ENCODE measurements around the gene COG3. TPM values are rescaled to one million over a fixed set of nuclear protein-coding genes. Genes with fewer than 3 reads are reported as not detected.

Gene COG3
- total and polyA plus RNA-seq, 7 donors: 22.9 to 30.7 (median 28.0) TPM

DNA sequence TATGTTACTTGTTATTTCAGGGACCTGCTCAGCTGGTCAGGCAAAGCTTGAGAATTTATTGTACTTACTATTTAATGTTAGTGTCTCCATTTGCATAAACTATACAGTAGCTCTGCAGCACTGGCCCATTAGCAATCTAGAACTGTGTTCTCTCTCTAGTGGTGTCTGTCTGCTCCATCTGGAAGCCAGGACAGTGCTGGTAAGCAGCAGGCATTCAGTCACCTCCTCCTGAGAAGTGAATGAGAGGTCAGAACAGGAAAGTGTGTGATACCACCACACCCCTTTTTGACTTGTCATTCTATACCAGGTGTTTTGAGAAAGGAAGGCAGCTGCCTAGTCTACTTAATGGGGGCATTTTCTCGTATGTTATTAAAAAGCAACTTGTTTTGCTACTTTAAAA is 3.9 kb downstream of the COG3 start:
- intact Hi-C loops (cut with DNase I): no loop called here
- no peak for DNase-seq
- H3K4me1 ChIP-seq: peaks cover 0 to 42% (median 28%) of the 10 kb centered on the region in 4 donors

DNA sequence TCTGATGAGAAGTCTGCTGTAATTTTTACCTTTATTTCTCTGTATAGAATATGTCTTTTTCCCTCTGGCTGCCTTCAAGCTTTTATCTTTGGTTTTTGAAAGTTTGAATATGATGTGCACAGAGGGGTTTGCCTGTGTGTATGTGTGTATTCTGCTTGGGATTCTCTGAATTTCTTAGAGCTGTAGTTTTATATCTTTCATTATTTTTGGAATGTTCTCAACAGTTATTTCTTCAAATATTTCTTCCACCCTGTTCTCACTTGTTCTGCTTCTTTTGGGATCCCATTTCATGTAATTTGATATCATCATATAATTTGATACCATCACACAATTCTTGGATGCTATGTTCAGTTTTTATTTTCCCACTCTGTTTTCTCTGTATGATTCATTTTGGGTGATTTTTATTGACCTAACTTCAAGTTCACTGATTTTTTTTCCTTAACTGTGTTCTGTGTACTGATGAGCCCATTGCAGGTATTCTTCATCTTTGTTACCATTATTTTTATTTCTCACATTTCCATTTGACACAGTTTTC is 7.5 kb downstream of the COG3 start:
- Histone ChIP-seq H3K27me3 (no peaks in the 10 kb centered on the region), H3K36me3 (peaks cover 0 to 12% (median 0%) of the 10 kb centered on the region in 4 donors), H3K9me3 (no peaks in the 10 kb centered on the region), H3K4me1 (peaks cover 0 to 19% (median 7%) of the 10 kb centered on the region in 4 donors), H3K4me3 (no peak overlapping the region), H3K27ac (no peak overlapping the region)
- no peak for DNase-seq
- no peak for TF ChIP-seq POLR2AphosphoS5 (IDR thresholded peaks at IDR 0.05)
- TF ChIP-seq POLR2A (IDR thresholded peaks at IDR 0.05): no peak
- TF ChIP-seq EP300 (IDR thresholded peaks at IDR 0.05): no peak
- TF ChIP-seq, protein P1, sequence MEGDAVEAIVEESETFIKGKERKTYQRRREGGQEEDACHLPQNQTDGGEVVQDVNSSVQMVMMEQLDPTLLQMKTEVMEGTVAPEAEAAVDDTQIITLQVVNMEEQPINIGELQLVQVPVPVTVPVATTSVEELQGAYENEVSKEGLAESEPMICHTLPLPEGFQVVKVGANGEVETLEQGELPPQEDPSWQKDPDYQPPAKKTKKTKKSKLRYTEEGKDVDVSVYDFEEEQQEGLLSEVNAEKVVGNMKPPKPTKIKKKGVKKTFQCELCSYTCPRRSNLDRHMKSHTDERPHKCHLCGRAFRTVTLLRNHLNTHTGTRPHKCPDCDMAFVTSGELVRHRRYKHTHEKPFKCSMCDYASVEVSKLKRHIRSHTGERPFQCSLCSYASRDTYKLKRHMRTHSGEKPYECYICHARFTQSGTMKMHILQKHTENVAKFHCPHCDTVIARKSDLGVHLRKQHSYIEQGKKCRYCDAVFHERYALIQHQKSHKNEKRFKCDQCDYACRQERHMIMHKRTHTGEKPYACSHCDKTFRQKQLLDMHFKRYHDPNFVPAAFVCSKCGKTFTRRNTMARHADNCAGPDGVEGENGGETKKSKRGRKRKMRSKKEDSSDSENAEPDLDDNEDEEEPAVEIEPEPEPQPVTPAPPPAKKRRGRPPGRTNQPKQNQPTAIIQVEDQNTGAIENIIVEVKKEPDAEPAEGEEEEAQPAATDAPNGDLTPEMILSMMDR (IDR thresholded peaks at IDR 0.05): no peak
- intact Hi-C loops (cut with DNase I): no loop called here

More for the DNA sequence above, 3.9 kb downstream of the COG3 start:
- Histone ChIP-seq H3K9me3 (no peaks in the 10 kb centered on the region), H3K27ac (no peak overlapping the region), H3K4me3 (no peak overlapping the region), H3K36me3 (no peaks in the 10 kb centered on the region), H3K27me3 (no peaks in the 10 kb centered on the region)
- TF ChIP-seq POLR2A (IDR thresholded peaks at IDR 0.05): no peak
- TF ChIP-seq EP300 (IDR thresholded peaks at IDR 0.05): no peak
- no peak for TF ChIP-seq POLR2AphosphoS5 (IDR thresholded peaks at IDR 0.05)
- TF ChIP-seq, protein P1 (IDR thresholded peaks at IDR 0.05): no peak
- 14 to 40% methylated on average over 1 of the region's 1 CpG for WGBS, 2 donors

DNA sequence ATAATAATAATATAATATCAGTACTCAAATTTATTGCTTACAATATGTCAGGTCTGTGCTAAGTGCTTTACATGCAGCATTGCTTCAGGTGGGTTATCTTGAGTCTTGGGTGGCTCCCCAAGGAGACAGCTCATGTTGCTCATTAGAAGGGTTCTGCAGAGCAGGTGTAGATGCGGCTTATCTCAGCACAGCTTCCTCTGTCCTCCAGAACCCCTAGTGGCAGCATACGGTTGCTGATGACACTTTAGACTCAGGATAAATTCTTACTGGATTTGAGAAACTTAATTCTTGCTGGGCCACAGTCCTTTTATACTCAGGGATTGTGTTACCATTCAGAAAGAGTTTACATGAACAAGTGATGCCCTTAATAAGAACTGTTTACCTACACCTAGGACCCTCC is 8.9 kb downstream of the COG3 start:
- H3K27me3 ChIP-seq: no peaks in the 10 kb centered on the region
- H3K27ac ChIP-seq: no peak overlapping the region
- H3K36me3 ChIP-seq: peaks cover 0 to 22% (median under 1%) of the 10 kb centered on the region in 4 donors
- 54 to 68% methylated on average over 2 of the region's 2 CpGs for WGBS, 2 donors
- no peak overlapping the region for H3K4me3 ChIP-seq
- no peak for DNase-seq
- no peaks in the 10 kb centered on the region for H3K9me3 ChIP-seq
- intact Hi-C loops (cut with DNase I): no loop called here
- no peak for TF ChIP-seq POLR2AphosphoS5 (IDR thresholded peaks at IDR 0.05)
- TF ChIP-seq, protein P1 (IDR thresholded peaks at IDR 0.05): no peak
- no peak for TF ChIP-seq EP300 (IDR thresholded peaks at IDR 0.05)
- no peak for TF ChIP-seq POLR2A (IDR thresholded peaks at IDR 0.05)
- peaks cover 0 to 10% (median 1%) of the 10 kb centered on the region in 4 donors for H3K4me1 ChIP-seq

DNA sequence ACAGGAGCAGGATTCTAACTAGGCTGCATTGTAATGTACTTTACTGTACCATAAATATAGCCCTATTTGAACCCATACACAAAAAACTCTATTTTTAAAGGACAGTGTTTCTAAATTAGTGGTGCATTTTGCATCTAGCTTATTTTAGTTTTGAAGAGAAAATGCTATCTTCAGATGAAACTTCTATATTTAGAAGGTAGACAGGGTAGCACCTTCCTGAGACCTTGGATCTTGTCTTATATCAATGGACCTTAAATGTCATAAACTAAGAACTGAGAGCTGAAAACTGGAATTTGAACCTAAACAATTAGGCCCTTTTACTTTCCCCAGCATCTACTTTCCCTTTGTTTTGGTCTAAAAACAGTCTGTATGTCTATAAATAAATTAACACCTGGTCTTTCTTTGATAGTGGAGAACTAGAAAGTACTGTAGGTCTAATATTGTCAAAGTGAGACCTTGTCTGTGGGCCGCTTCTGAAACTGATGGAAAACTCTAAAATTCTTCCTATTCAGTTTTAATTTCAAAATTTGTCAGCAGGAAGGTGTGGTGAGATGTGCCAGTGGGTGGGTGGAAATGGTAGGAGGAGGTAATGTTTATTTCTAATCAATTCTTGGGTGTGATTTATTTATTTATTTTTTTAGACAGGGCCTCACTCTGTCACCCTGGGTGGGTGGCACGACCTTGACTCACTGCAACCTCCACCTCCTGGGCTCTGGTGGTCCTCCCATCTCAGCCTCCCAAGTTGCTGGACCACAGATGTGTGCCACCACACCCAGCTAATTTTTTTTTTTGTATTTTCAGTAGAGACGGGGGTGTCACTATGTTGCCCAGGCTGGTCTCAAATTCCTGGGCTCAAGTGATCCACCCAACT is 10.1 kb downstream of the COG3 start:
- peaks cover 0 to 33% (median 3%) of the 10 kb centered on the region in 4 donors for H3K36me3 ChIP-seq
- 87 to 94% methylated on average over 3 of the region's 3 CpGs for WGBS, 2 donors
- intact Hi-C loops (cut with DNase I): no loop called here
- no peaks in the 10 kb centered on the region for H3K9me3 ChIP-seq
- H3K4me1 ChIP-seq: peaks cover 0 to 6% (median 0%) of the 10 kb centered on the region in 4 donors
- no peak overlapping the region for H3K4me3 ChIP-seq
- no peaks in the 10 kb centered on the region for H3K27me3 ChIP-seq
- TF ChIP-seq POLR2A (IDR thresholded peaks at IDR 0.05) (no peak), EP300 (IDR thresholded peaks at IDR 0.05) (no peak), POLR2AphosphoS5 (IDR thresholded peaks at IDR 0.05) (no peak)
- TF ChIP-seq, protein P1 (IDR thresholded peaks at IDR 0.05): no peak
- DNase-seq: no peak
- no peak overlapping the region for H3K27ac ChIP-seq
